HepG2 (cell line): ENCODE results near the gene SGIP1. TPM values are rescaled to one million over a fixed set of nuclear protein-coding genes. Genes with fewer than 3 reads are reported as not detected.

ENCODE experiments used
- ATAC-seq: fragments of 200-7000 bp; cut with Tn5 transposase; 3 replicates; pipeline ENCODE4 v1.9.1; 2020; ENCODE audit warnings: mild to moderate bottlenecking, moderate library complexity
- BruUV-seq: library from RNA; stranded (reverse); fragments of 400-500 nt; replicated peaks from 2 replicates; lab custom pipeline; 2021; lab: Mats Ljungman, UMichigan
- CTCF ChIA-PET: fragments of 300-600 bp; formaldehyde crosslinking; extraction: SDS; loops from one replicate; lab custom pipeline; 2021; ENCODE audit warnings: low total read pairs, inconsistent platforms, low intra/inter-chr PET ratio; lab: Yijun Ruan, JAX
- POLR2A ChIA-PET: fragments of 350-600 bp; sonication (Branson Sonifier 250); formaldehyde crosslinking; loops from one replicate; lab custom pipeline; 2020; ENCODE audit warnings: antibody characterized with exemption, inconsistent platforms; lab: Yijun Ruan, JAX
- DNase-seq: peaks from one replicate; pipeline ENCODE4 v3.0.0-alpha.2; 2015; ENCODE audit warnings: low spot score
- FAIRE-seq: peaks from 3 replicates; lab custom pipeline; 2011; peaks lifted over from hg19 to GRCh38; lab: Jason Lieb, UNC
- H2AFZ ChIP-seq: one replicate; pipeline ENCODE4 v1.6.1; 2011; ENCODE audit warnings: low read length, inconsistent platforms
- H3K27ac ChIP-seq: fragments of 300-600 bp; 3 replicates; pipeline ENCODE4 v1.8.0; 2011; ENCODE audit warnings: mixed run types, mild to moderate bottlenecking, mixed read lengths, low read length, inconsistent platforms; ENCODE audit not compliant: insufficient read depth; ENCODE audit errors: extremely low read length
- H3K27me3 ChIP-seq, 2 experiments: fragments of 200-600 bp in 1 of 2; 2 replicates in 1 of 2; 3 replicates in 1 of 2; pipeline versions ENCODE4 v1.6.0 to v1.8.0; 2011; ENCODE audit warnings: low read length in 2 of 2, mild to moderate bottlenecking in 2 of 2, moderate library complexity in 2 of 2, inconsistent platforms in 1 of 2; ENCODE audit not compliant: insufficient read depth in 2 of 2, control insufficient read depth in 1 of 2
- H3K36me3 ChIP-seq, 2 experiments: fragments of 200-600 bp in 1 of 2; replicated peaks in 1 of 2; 2 replicates in 1 of 2; 3 replicates in 1 of 2; pipeline versions ENCODE4 v1.5.1 to v1.8.0; 2011; ENCODE audit warnings: low read length in 2 of 2, inconsistent platforms in 1 of 2; ENCODE audit not compliant: insufficient read depth in 2 of 2, control insufficient read depth in 1 of 2
- H3K4me1 ChIP-seq: 2 replicates; pipeline ENCODE4 v1.5.1; 2012; ENCODE audit warnings: low read length, inconsistent platforms; ENCODE audit not compliant: insufficient read depth
- H3K4me2 ChIP-seq: 2 replicates; pipeline ENCODE4 v1.6.0; 2011; ENCODE audit warnings: low read depth, low read length, inconsistent platforms
- H3K4me3 ChIP-seq, 3 experiments: fragments of 200-600 bp in 1 of 3; sonication (generic), shearing (Covaris generic) in 1 of 3; replicated peaks in 1 of 3; 2 replicates each; pipeline ENCODE4 v1.5.1; 2011 to 2016; ENCODE audit warnings: low read length in 3 of 3, inconsistent platforms in 2 of 3, low read depth in 2 of 3, mild to moderate bottlenecking in 2 of 3, control low read depth in 1 of 3, mixed read lengths in 1 of 3; ENCODE audit not compliant: insufficient read depth in 1 of 3
- H3K79me2 ChIP-seq: one replicate; pipeline ENCODE4 v1.6.1; 2011; ENCODE audit warnings: low read length, inconsistent platforms; ENCODE audit not compliant: insufficient read depth
- H3K9ac ChIP-seq: 2 replicates; pipeline ENCODE4 v1.6.0; 2011; ENCODE audit warnings: mild to moderate bottlenecking, low read depth, low read length, inconsistent platforms; ENCODE audit not compliant: insufficient read depth
- H3K9me3 ChIP-seq: 2 replicates; pipeline ENCODE4 v1.5.1; 2012; ENCODE audit warnings: mild to moderate bottlenecking, low read length
- H4K20me1 ChIP-seq: 2 replicates; pipeline ENCODE4 v1.6.0; 2011; ENCODE audit warnings: inconsistent platforms, mild to moderate bottlenecking, low read length, moderate library complexity; ENCODE audit not compliant: insufficient read depth
- ADNP ChIP-seq: sonication (generic); formaldehyde crosslinking; IDR thresholded peaks from 2 replicates; pipeline ENCODE4 v1.4.0; 2020; ENCODE audit warnings: missing genetic modification reagents
- CEBPZ ChIP-seq: IDR thresholded peaks from 2 replicates; pipeline ENCODE4 v1.6.1; 2012; ENCODE audit warnings: low read length, improper control_type of control experiment
- FOXA1 ChIP-seq, 2 experiments: fragments of 450-650 bp in 1 of 2; sonication (generic) in 1 of 2; formaldehyde crosslinking in 1 of 2; IDR thresholded peaks; 2 replicates each; pipeline versions ENCODE4 v1.4.0 to v1.6.1; 2016 to 2020; ENCODE audit warnings: missing genetic modification reagents in 1 of 2
- MAF1 ChIP-seq: sonication (generic); formaldehyde crosslinking; IDR thresholded peaks from 2 replicates; pipeline ENCODE4 v1.5.0; 2020; ENCODE audit warnings: missing genetic modification reagents, borderline replicate concordance
- MYPOP ChIP-seq: sonication (generic); formaldehyde crosslinking; IDR thresholded peaks from 2 replicates; pipeline ENCODE4 v1.8.1; 2023; ENCODE audit warnings: mild to moderate bottlenecking, moderate library complexity, missing genetic modification reagents
- NCOR1 ChIP-seq: fragments of 200-600 bp; sonication (generic); IDR thresholded peaks from 2 replicates; pipeline ENCODE4 v1.7.0; 2017; ENCODE audit warnings: antibody characterized with exemption, low read length, borderline replicate concordance
- PCBP1 ChIP-seq: fragments of 200-400 bp; formaldehyde crosslinking; IDR thresholded peaks from 2 replicates; pipeline ENCODE4 v1.6.1; 2017; ENCODE audit warnings: mild to moderate bottlenecking, low read depth, low read length, borderline replicate concordance
- PCBP2 ChIP-seq: fragments of 200-400 bp; formaldehyde crosslinking; optimal IDR thresholded peaks from 2 replicates; pipeline ENCODE3; 2018; ENCODE audit warnings: low read length, low read depth; ENCODE audit not compliant: poor library complexity, severe bottlenecking
- RFX3 ChIP-seq: IDR thresholded peaks from 2 replicates; pipeline ENCODE4 v1.6.1; 2016; ENCODE audit warnings: missing biosample characterization, missing genetic modification reagents
- SALL2 ChIP-seq: sonication (generic); formaldehyde crosslinking; IDR thresholded peaks from 2 replicates; pipeline ENCODE4 v1.8.1; 2023; ENCODE audit warnings: mild to moderate bottlenecking, missing genetic modification reagents, inconsistent platforms
- TCF7L2 ChIP-seq: IDR thresholded peaks from 2 replicates; pipeline ENCODE4 v1.6.1; 2011; ENCODE audit warnings: mild to moderate bottlenecking, low read depth, low read length, moderate library complexity
- UBTF ChIP-seq: sonication (generic); formaldehyde crosslinking; IDR thresholded peaks from 2 replicates; pipeline ENCODE4 v1.4.0; 2020; ENCODE audit warnings: mild to moderate bottlenecking, missing genetic modification reagents
- ZBED4 ChIP-seq: sonication (generic); formaldehyde crosslinking; IDR thresholded peaks from 2 replicates; pipeline ENCODE4 v1.4.0; 2020; ENCODE audit warnings: missing genetic modification reagents, borderline replicate concordance
- ZNF253 ChIP-seq: sonication (generic); formaldehyde crosslinking; IDR thresholded peaks from 2 replicates; pipeline ENCODE4 v1.8.0; 2022; ENCODE audit warnings: mild to moderate bottlenecking, missing genetic modification reagents, borderline replicate concordance
- ZNF780A ChIP-seq: sonication (generic); formaldehyde crosslinking; IDR thresholded peaks from 2 replicates; pipeline ENCODE4 v1.8.0; 2022; ENCODE audit warnings: mild to moderate bottlenecking, missing genetic modification reagents, moderate library complexity
- in situ Hi-C: cut with HindIII; loops from 2 replicates; pipeline ENCODE4 v1.10.0; 2017; ENCODE audit warnings: low pct_unique_long_range_greater_than_20kb; ENCODE audit not compliant: extremely low pct_ligation_motif_present
- intact Hi-C: fragments of 100-400 bp; cut with micrococcal nuclease; formaldehyde crosslinking; loops from one replicate; pipeline ENCODE4 v1.10.0; 2022; ENCODE audit not compliant: unreplicated experiment
- polyA plus RNA-seq, 8 experiments: library from polyadenylated mRNA; depleted of rRNA in 3 of 8; stranded (reverse) in 7 of 8; unstranded in 1 of 8; fragments of >200 nt; fragmentation: Illumina TruSeq in 4 of 8; extraction: Trizol in 4 of 8; gene quantifications; 2 replicates each; pipeline versions ENCODE4 v1.2.1 to v1.2.3, GENCODE V29; 2011 to 2016; ENCODE audit warnings: low read depth in 4 of 8, missing spikeins in 1 of 8, mixed read lengths in 1 of 8; ENCODE audit not compliant: insufficient read depth in 1 of 8
- total RNA-seq, 5 experiments: library from RNA; depleted of rRNA; stranded (reverse); fragments of >200 nt; fragmentation: Illumina TruSeq; extraction: Trizol; gene quantifications; 2 replicates each; pipeline ENCODE4 v1.2.3, GENCODE V29; 2016; ENCODE audit warnings: low read depth in 1 of 5

SGIP1 gene
- total and polyA plus RNA-seq, 2 of the 13 experiments (the other 11 are each of a cell fraction or from before 2014, with no cell fraction given) = not detected

- DNase-seq (no peak), ATAC-seq (no peak), FAIRE-seq (no peak)
- Histone ChIP-seq H3K27me3 (no peaks in the 10 kb centered on the region), H3K4me1 (no peaks in the 10 kb centered on the region), H3K9ac (no peak overlapping the region), H3K79me2 (no peaks in the 10 kb centered on the region), H3K4me3 (no peak overlapping the region), H3K9me3 (no peaks in the 10 kb centered on the region), H3K36me3 (no peaks in the 10 kb centered on the region), H2AFZ (no peak overlapping the region), H3K27ac (no peak overlapping the region), H3K4me2 (no peak overlapping the region), H4K20me1 (no peaks in the 10 kb centered on the region)
- BruUV-seq = no TSS peak
- ChIA-PET CTCF (no interaction called here), POLR2A (no interaction called here)
- intact Hi-C loops (no loop called here), in situ Hi-C loops (no loop called here)
- TF ChIP-seq SALL2 (CRISPR knock-in tag) = no peak
- no peak for TF ChIP-seq CEBPZ
- TF ChIP-seq PCBP2 = no peak
- no peak for TF ChIP-seq ZNF780A (CRISPR knock-in tag)
- TF ChIP-seq ZBED4 (CRISPR knock-in tag) = no peak
- TF ChIP-seq ADNP (CRISPR knock-in tag) = no peak
- TF ChIP-seq MAF1 (CRISPR knock-in tag) = no peak
- TF ChIP-seq PCBP1 = no peak
- TF ChIP-seq FOXA1 (IDR thresholded peaks at IDR 0.05) = no peak
- TF ChIP-seq FOXA1 (CRISPR knock-in tag; IDR thresholded peaks at IDR 0.05) = no peak
- no peak for TF ChIP-seq TCF7L2
- TF ChIP-seq UBTF (CRISPR knock-in tag) = no peak
- TF ChIP-seq RFX3 (CRISPR knock-in tag) = no peak
- no peak for TF ChIP-seq MYPOP (CRISPR knock-in tag)
- no peak for TF ChIP-seq NCOR1
- TF ChIP-seq ZNF253 (CRISPR knock-in tag) = no peak
These were observed 27.0 kb upstream of the SGIP1 start for GRCh38 chr1:66506991-66507390.
